IMR-90 (cell line): ENCODE data around the gene PRPS2. TPM values are rescaled to one million over a fixed set of nuclear protein-coding genes. Genes with fewer than 3 reads are reported as not detected.

Experiments
- ATAC-seq: fragments of 200-7000 bp; cut with Tn5 transposase; 2 replicates; pipeline ENCODE4 v1.9.1; 2020; ENCODE audit warnings: low read depth, mild to moderate bottlenecking, moderate library complexity
- BruUV-seq: library from RNA; stranded (reverse); fragments of 400-500 nt; replicated peaks from 2 replicates; lab custom pipeline; 2021; lab: Mats Ljungman, UMichigan
- CTCF ChIA-PET: fragments of 300-600 bp; formaldehyde crosslinking; extraction: SDS; loops from one replicate; lab custom pipeline; 2021; ENCODE audit warnings: antibody characterized with exemption; lab: Yijun Ruan, JAX
- POLR2A ChIA-PET: fragments of 300-600 bp; sonication (Branson Sonifier 250); formaldehyde crosslinking; loops from one replicate; lab custom pipeline; 2022; ENCODE audit warnings: antibody characterized with exemption; ENCODE audit not compliant: unreplicated experiment; lab: Charles Lee
- DNase-seq: peaks from one replicate; pipeline ENCODE4 v3.0.0; 2013
- H2AFZ ChIP-seq: replicated peaks from 2 replicates; pipeline ENCODE3; 2013; ENCODE audit warnings: low read length, mild to moderate bottlenecking; ENCODE audit not compliant: poor library complexity
- H2AK5ac ChIP-seq: 2 replicates; pipeline ENCODE4 v1.6.1; 2013; ENCODE audit warnings: low read depth, low read length, inconsistent platforms
- H2AK9ac ChIP-seq: replicated peaks from 2 replicates; pipeline ENCODE3; 2013; ENCODE audit warnings: mild to moderate bottlenecking, low read depth, low read length, moderate library complexity; ENCODE audit not compliant: poor library complexity
- H2BK120ac ChIP-seq: 2 replicates; pipeline ENCODE4 v1.6.1; 2013; ENCODE audit warnings: low read depth, low read length, inconsistent platforms
- H2BK15ac ChIP-seq: 3 replicates; pipeline ENCODE4 v1.6.1; 2013; ENCODE audit warnings: low read depth, low read length, inconsistent platforms
- H2BK20ac ChIP-seq: 2 replicates; pipeline ENCODE4 v1.6.1; 2013; ENCODE audit warnings: low read depth, mild to moderate bottlenecking, inconsistent platforms, low read length, moderate library complexity
- H2BK5ac ChIP-seq: 2 replicates; pipeline ENCODE4 v1.6.1; 2013; ENCODE audit warnings: mild to moderate bottlenecking, low read depth, low read length, inconsistent platforms; ENCODE audit not compliant: poor library complexity, severe bottlenecking
- H3K14ac ChIP-seq: replicated peaks from 2 replicates; pipeline ENCODE4 v1.6.1; 2013; ENCODE audit warnings: low read depth, low read length, inconsistent platforms
- H3K18ac ChIP-seq: 2 replicates; pipeline ENCODE4 v1.6.1; 2013; ENCODE audit warnings: low read depth, low read length, control low read depth
- H3K23ac ChIP-seq: 2 replicates; pipeline ENCODE4 v1.6.1; 2013; ENCODE audit warnings: low read depth, low read length, inconsistent platforms
- H3K27ac ChIP-seq: 2 replicates; pipeline ENCODE4 v1.5.1; 2013; ENCODE audit warnings: mild to moderate bottlenecking, control low read depth, low read length; ENCODE audit not compliant: insufficient read depth
- H3K27me3 ChIP-seq: 2 replicates; pipeline ENCODE4 v1.6.1; 2013; ENCODE audit warnings: low read length; ENCODE audit not compliant: control insufficient read depth, insufficient read depth
- H3K36me3 ChIP-seq: 2 replicates; pipeline ENCODE4 v1.6.1; 2013; ENCODE audit warnings: low read length, mixed read lengths; ENCODE audit not compliant: control insufficient read depth, insufficient read depth
- H3K4ac ChIP-seq: 2 replicates; pipeline ENCODE4 v1.6.1; 2013; ENCODE audit warnings: low read depth, low read length, inconsistent platforms
- H3K4me1 ChIP-seq: 2 replicates; pipeline ENCODE4 v1.6.1; 2013; ENCODE audit warnings: low read length, mixed read lengths; ENCODE audit not compliant: control insufficient read depth, insufficient read depth
- H3K4me2 ChIP-seq: 2 replicates; pipeline ENCODE4 v1.6.1; 2013; ENCODE audit warnings: low read depth, mild to moderate bottlenecking, control low read depth, low read length, moderate library complexity
- H3K4me3 ChIP-seq: 2 replicates; pipeline ENCODE4 v1.5.1; 2013; ENCODE audit warnings: low read depth, mild to moderate bottlenecking, control low read depth, low read length, moderate library complexity; ENCODE audit not compliant: insufficient read depth
- H3K56ac ChIP-seq: 2 replicates; pipeline ENCODE4 v1.6.1; 2013; ENCODE audit warnings: low read length, inconsistent platforms; ENCODE audit not compliant: insufficient read depth; ENCODE audit errors: extremely low read depth
- H3K79me1 ChIP-seq, 2 experiments: 2 replicates each; pipeline ENCODE4 v1.6.1; 2013; ENCODE audit warnings: low read length in 2 of 2, inconsistent platforms in 1 of 2, low read depth in 1 of 2
- H3K9ac ChIP-seq: 2 replicates; pipeline ENCODE4 v1.6.1; 2013; ENCODE audit warnings: low read depth, low read length, control low read depth
- H3K9me1 ChIP-seq: 2 replicates; pipeline ENCODE4 v1.6.1; 2013; ENCODE audit warnings: low read length, inconsistent platforms; ENCODE audit not compliant: insufficient read depth
- H3K9me3 ChIP-seq: 2 replicates; pipeline ENCODE4 v1.6.1; 2013; ENCODE audit warnings: low read length; ENCODE audit not compliant: control insufficient read depth, insufficient read depth
- H4K20me1 ChIP-seq: 2 replicates; pipeline ENCODE4 v1.6.1; 2013; ENCODE audit warnings: low read length, inconsistent platforms; ENCODE audit not compliant: insufficient read depth
- H4K5ac ChIP-seq: 2 replicates; pipeline ENCODE4 v1.6.1; 2013; ENCODE audit warnings: mild to moderate bottlenecking, low read depth, low read length, control low read depth
- H4K8ac ChIP-seq, 2 experiments: 2 replicates each; pipeline ENCODE4 v1.6.1; 2013; ENCODE audit warnings: low read depth in 2 of 2, low read length in 2 of 2, control low read depth in 1 of 2, inconsistent platforms in 1 of 2
- H4K91ac ChIP-seq: 2 replicates; pipeline ENCODE4 v1.6.1; 2013; ENCODE audit warnings: low read depth, low read length, inconsistent platforms; ENCODE audit not compliant: insufficient read depth
- BHLHE40 ChIP-seq: fragments of 150-350 bp; IDR thresholded peaks from 2 replicates; pipeline ENCODE4 v1.6.1; 2016; ENCODE audit warnings: mild to moderate bottlenecking, low read depth, low read length
- CEBPB ChIP-seq: IDR thresholded peaks from 2 replicates; pipeline ENCODE4 v1.6.1; 2012; ENCODE audit warnings: low read depth, low read length, improper control_type of control experiment
- CHD1 ChIP-seq: IDR thresholded peaks from 2 replicates; pipeline ENCODE4 v1.6.1; 2012; ENCODE audit warnings: low read depth, low read length, improper control_type of control experiment
- CTCF ChIP-seq: conservative IDR thresholded peaks from 2 replicates; pipeline ENCODE4 v1.5.1; 2012; ENCODE audit warnings: mild to moderate bottlenecking, low read depth, low read length, improper control_type of control experiment
- FOS ChIP-seq: fragments of 150-350 bp; IDR thresholded peaks from 2 replicates; pipeline ENCODE4 v1.6.1; 2016; ENCODE audit warnings: low read depth, low read length
- MAFK ChIP-seq: IDR thresholded peaks from 2 replicates; pipeline ENCODE4 v1.6.1; 2012; ENCODE audit warnings: low read depth, low read length, improper control_type of control experiment
- MAZ ChIP-seq: IDR thresholded peaks from 2 replicates; pipeline ENCODE4 v1.6.1; 2012; ENCODE audit warnings: low read depth, mild to moderate bottlenecking, low read length, improper control_type of control experiment, moderate library complexity, borderline replicate concordance
- MXI1 ChIP-seq: IDR thresholded peaks from 2 replicates; pipeline ENCODE4 v1.6.1; 2012; ENCODE audit warnings: low read depth, mild to moderate bottlenecking, low read length, moderate library complexity, borderline replicate concordance
- POLR2A ChIP-seq: IDR thresholded peaks from 2 replicates; pipeline ENCODE4 v1.6.1; 2012; ENCODE audit warnings: mild to moderate bottlenecking, low read depth, low read length
- RAD21 ChIP-seq: IDR thresholded peaks from 2 replicates; pipeline ENCODE4 v1.6.1; 2012; ENCODE audit warnings: low read length, improper control_type of control experiment
- RCOR1 ChIP-seq: IDR thresholded peaks from 2 replicates; pipeline ENCODE4 v1.6.1; 2012; ENCODE audit warnings: mild to moderate bottlenecking, low read length, improper control_type of control experiment; ENCODE audit not compliant: insufficient replicate concordance
- RFX5 ChIP-seq: IDR thresholded peaks from 2 replicates; pipeline ENCODE4 v1.8.0; 2012; ENCODE audit warnings: low read depth, mild to moderate bottlenecking, low read length, moderate library complexity
- SMC3 ChIP-seq: fragments of 150-350 bp; IDR thresholded peaks from 2 replicates; pipeline ENCODE4 v1.6.1; 2016; ENCODE audit warnings: low read depth, mild to moderate bottlenecking, antibody characterized with exemption, low read length, moderate library complexity
- USF2 ChIP-seq: fragments of 150-350 bp; IDR thresholded peaks from 2 replicates; pipeline ENCODE4 v1.6.1; 2017; ENCODE audit warnings: mild to moderate bottlenecking, antibody characterized with exemption, low read length, low read depth
- WGBS, 2 experiments: methylation state at CpG; one replicate each; pipeline versions ENCODE4 v1.1.5 to v1.1.7; 2013; ENCODE audit warnings: missing lambda C conversion rate in 2 of 2; ENCODE audit not compliant: insufficient read length in 1 of 2; ENCODE audit errors: extremely low coverage in 2 of 2; 5-methylcytosine and 5-hydroxymethylcytosine counted together
- dilution Hi-C: fragments of 300-500 bp; cut with HindIII; formaldehyde crosslinking; loops from one replicate; pipeline ENCODE4 v1.14.3; 2018; ENCODE audit warnings: low sequenced_read_pairs; ENCODE audit not compliant: unreplicated experiment
- in situ Hi-C: fragments of 300-500 bp; cut with MboI; formaldehyde crosslinking; loops from 3 replicates; pipeline ENCODE4 v1.14.3; 2019; ENCODE audit warnings: low sequenced_read_pairs, inconsistent platforms, mixed read lengths
- intact Hi-C: fragments of 100-400 bp; cut with micrococcal nuclease; formaldehyde crosslinking; loops from 2 replicates; pipeline ENCODE4 v1.10.0; 2022
- polyA plus RNA-seq, 3 experiments: library from polyadenylated mRNA; depleted of rRNA; stranded (reverse); fragments of >200 nt; gene quantifications; 2 replicates each; pipeline ENCODE4 v1.2.3, GENCODE V29; 2012; ENCODE audit warnings: low replicate concordance in 1 of 3
- total RNA-seq: library from RNA; depleted of rRNA; stranded (reverse); fragments of >200 nt; gene quantifications from 2 replicates; pipeline ENCODE4 v1.2.3, GENCODE V29; 2012
- TF ChIP-seq, protein P1 (sequence below): fragments of 150-350 bp; IDR thresholded peaks from 2 replicates; pipeline ENCODE4 v1.6.1; 2016; ENCODE audit warnings: low read depth, mild to moderate bottlenecking, low read length, moderate library complexity, borderline replicate concordance

The PRPS2 gene
- total and polyA plus RNA-seq, 2 of the 4 experiments (the other 2 are of a cell fraction) = 20.4 to 48.0 TPM

- no peak for DNase-seq
- no peak overlapping the region for H3K18ac ChIP-seq
- intact Hi-C loops = no loop called here
- TF ChIP-seq RCOR1 = no peak
- TF ChIP-seq RAD21 = no peak
- no peak for TF ChIP-seq MAZ
- TF ChIP-seq SMC3 = no peak
- TF ChIP-seq BHLHE40 = no peak
- no peak for TF ChIP-seq CTCF
- no peak for TF ChIP-seq RFX5
- TF ChIP-seq USF2 = no peak
- TF ChIP-seq CHD1 = no peak
- TF ChIP-seq CEBPB = no peak
- TF ChIP-seq MAFK = no peak
- no peak for TF ChIP-seq FOS
- no peak for TF ChIP-seq POLR2A
- TF ChIP-seq, protein P1, sequence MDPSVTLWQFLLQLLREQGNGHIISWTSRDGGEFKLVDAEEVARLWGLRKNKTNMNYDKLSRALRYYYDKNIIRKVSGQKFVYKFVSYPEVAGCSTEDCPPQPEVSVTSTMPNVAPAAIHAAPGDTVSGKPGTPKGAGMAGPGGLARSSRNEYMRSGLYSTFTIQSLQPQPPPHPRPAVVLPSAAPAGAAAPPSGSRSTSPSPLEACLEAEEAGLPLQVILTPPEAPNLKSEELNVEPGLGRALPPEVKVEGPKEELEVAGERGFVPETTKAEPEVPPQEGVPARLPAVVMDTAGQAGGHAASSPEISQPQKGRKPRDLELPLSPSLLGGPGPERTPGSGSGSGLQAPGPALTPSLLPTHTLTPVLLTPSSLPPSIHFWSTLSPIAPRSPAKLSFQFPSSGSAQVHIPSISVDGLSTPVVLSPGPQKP = no peak
- TF ChIP-seq MXI1 = no peak
- H3K56ac ChIP-seq = no peak overlapping the region
- H4K20me1 ChIP-seq = no peaks in the 10 kb centered on the region
- no peak overlapping the region for H2AK9ac ChIP-seq
- no peak overlapping the region for H4K91ac ChIP-seq
- no peak for ATAC-seq
- no peak overlapping the region for H2BK20ac ChIP-seq
- no peak overlapping the region for H3K4me2 ChIP-seq
- no peak overlapping the region for H3K23ac ChIP-seq
- ChIA-PET POLR2A (no interaction called here), CTCF (no interaction called here)
- in situ Hi-C loops = no loop called here
- no peak overlapping the region for H4K5ac ChIP-seq
- no peaks in the 10 kb centered on the region for H3K9me3 ChIP-seq
- H3K36me3 ChIP-seq = no peaks in the 10 kb centered on the region
- no peak overlapping the region for H3K4ac ChIP-seq
- no peaks in the 10 kb centered on the region for H3K4me1 ChIP-seq
- no peak overlapping the region for H2AK5ac ChIP-seq
- H3K27me3 ChIP-seq = 0 out of 2 replicates have a peak, but pooled peaks cover 2% of the 10 kb centered on the region
- no peaks in the 10 kb centered on the region for H3K79me1 ChIP-seq
- no peak overlapping the region for H4K8ac ChIP-seq
- H3K9me1 ChIP-seq = no peaks in the 10 kb centered on the region
- no peak overlapping the region for H2AFZ ChIP-seq
- H2BK5ac ChIP-seq = no peak overlapping the region
- no peak overlapping the region for H3K4me3 ChIP-seq
- no peak overlapping the region for H3K9ac ChIP-seq
- WGBS, 2 experiments = 86% methylated on average over 1 of the region's 4 CpGs; no CpG with 5 or more reads in 1 of the 2 experiments
- no peak overlapping the region for H3K14ac ChIP-seq
- H2BK120ac ChIP-seq = no peak overlapping the region
- no peak overlapping the region for H3K27ac ChIP-seq
- no peak overlapping the region for H2BK15ac ChIP-seq
- dilution Hi-C loops = no loop called here
- BruUV-seq = no TSS peak
Observed at GRCh38 chrX:12872741-12873140, 81.5 kb downstream of the PRPS2 start.
